Effector CD4-positive, alpha-beta T cell (primary cell): ENCODE measurements around the gene REV3L.
A peak's percentile ranks its signal among the peaks of the same experiment; 100 is the strongest.
"Not testable (repeated sequence)": the region's sequence is repeated elsewhere in the genome, so short reads cannot be mapped to it uniquely, and the experiment has no call there.

Experiments
- DNase-seq: peaks from one replicate; pipeline ENCODE4 v3.0.0-alpha.2; 2020

The REV3L gene

GRCh38 chr6:111494951-111495635 is 12.1 kb upstream of the REV3L start:
- no peak for DNase-seq

GRCh38 chr6:111492499-111492898 is 9.5 kb upstream of the REV3L start:
- no peak for DNase-seq

DNA sequence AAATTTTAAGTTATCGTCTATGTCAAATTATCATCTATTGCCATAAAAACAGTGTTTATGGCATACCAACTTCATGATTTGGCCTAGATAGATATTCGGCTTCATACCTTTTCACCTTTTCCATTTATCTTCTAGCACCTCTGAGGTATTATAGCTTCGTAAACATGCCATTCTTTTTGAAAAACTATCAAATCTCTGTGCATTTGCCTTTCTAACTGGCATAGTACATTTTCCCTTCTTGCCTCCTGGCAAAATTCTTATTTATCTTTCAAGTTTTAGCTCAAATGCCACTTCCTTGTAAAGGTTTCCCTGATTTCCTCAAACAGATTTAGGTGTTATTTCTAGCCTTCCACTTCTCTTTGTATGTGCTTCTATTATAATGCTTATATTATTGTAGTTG is 7.0 kb upstream of the REV3L start:
- no peak for DNase-seq

DNA sequence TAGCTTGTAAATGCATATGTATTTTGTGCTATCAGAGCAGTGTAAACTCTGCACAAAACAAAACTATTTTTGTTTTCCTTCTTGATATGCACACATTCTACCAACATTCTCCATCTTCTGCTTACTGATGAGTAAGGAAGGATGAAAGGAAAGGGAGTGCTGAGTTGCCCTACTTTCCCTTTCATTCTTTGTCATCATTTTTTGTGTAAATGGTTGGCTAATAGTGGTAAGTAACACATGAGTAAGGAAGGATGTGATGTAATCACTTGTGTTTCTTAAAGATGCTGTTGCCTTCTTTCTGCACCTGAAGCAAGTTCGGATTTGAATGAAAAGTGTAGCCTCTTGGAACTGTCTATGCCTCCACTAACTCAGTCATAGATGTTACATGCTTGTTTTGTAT is 4.6 kb upstream of the REV3L start:
- DNase-seq: no peak

DNA sequence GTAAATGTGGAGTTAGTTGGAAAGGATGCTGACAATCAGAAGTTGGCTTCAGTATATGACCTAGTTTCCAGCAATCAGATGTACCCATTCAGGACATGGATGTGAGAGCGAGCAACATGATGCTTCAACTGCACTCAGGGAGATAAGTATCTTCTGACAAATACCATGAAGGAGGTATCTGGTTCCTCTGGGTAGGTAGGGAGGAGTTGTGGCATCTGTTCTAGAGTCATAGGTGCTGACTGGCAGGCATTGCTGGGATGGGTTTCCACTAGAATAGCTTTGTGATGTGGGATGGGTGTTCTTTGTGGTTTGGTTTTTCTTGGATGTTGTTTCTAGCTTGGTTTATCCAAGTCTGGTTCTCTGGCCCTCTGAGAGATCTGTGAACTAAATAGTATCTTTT is 3.9 kb upstream of the REV3L start:
- DNase-seq: no peak

- no peak for DNase-seq
Observed at GRCh38 chr6:111486475-111486874, 3.5 kb upstream of the REV3L start.

GRCh38 chr6:111485342-111485741 is 2.3 kb upstream of the REV3L start:
- DNase-seq: no peak

- no peak for DNase-seq
Observed at GRCh38 chr6:111484633-111484930, 1.6 kb upstream of the REV3L start.

GRCh38 chr6:111483736-111484632 is 966 bp upstream of the REV3L start:
- peak; percentile 66 for DNase-seq

- peak; percentile 38 for DNase-seq
Observed at GRCh38 chr6:111482188-111482958, 645 bp downstream of the REV3L start.

- no peak for DNase-seq
Observed at GRCh38 chr6:111481836-111482187, 1.2 kb downstream of the REV3L start.

GRCh38 chr6:111480988-111481822 is 1.8 kb downstream of the REV3L start:
- DNase-seq: no peak

DNA sequence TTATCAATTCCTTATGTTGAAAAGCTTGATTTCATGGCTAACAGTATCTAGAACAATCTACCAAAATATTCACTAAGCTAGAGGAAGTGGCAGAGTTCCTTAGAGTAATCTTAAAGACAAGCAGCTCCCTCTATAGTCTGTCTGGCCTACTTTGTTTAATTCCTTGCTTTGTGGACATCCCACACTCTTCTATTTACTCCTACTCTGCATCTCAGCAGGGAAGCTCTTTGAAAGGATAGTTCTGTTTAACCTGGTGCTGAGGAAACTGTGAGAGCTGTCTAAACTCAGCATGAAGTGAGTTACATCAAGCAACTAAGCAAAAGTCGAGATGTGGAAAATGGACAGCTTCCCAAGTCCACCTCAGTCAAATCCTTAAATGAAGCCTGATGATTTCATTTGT is 4.3 kb downstream of the REV3L start:
- no peak for DNase-seq

DNA sequence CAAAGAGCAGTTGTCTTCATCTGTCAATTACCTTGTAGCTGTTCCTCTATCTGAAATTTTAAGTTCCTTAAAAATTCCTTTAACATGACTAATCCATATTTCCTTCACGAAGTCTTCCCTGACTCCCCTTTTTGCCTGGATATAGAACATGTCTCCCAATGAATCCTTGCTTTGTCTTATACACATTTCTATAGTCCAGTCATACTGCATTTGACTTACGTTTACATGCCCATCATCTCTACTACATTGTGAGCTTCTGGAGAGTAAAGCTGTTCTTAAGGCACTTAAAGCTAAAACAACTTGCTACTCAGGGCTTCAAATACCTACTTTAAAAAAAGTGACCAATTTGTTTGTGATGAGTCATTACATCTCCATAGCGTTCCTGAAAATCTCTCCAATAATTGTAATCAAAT is 4.9 kb downstream of the REV3L start:
- no peak for DNase-seq

GRCh38 chr6:111477481-111477938 is 5.5 kb downstream of the REV3L start:
- DNase-seq: no peak

- DNase-seq: not testable (repeated sequence)
Observed at GRCh38 chr6:111476061-111476460, 7.0 kb downstream of the REV3L start.

DNA sequence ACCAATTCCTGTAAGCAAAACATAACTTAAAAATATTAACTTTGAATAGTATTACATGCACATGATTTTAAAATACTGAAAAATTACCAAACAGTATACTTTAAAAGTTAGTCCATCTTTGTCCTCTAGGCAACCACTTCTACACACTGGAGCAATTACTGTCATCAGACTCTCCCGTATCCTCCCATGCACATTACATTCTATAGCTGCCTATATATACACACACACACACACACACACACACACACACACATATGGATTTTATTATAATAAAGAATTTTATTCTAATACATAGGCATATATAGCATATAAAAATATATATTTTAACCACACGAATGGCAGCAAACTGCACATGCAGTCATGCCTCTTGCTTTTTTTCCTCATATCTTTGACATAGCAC is 8.2 kb downstream of the REV3L start:
- no peak for DNase-seq

DNA sequence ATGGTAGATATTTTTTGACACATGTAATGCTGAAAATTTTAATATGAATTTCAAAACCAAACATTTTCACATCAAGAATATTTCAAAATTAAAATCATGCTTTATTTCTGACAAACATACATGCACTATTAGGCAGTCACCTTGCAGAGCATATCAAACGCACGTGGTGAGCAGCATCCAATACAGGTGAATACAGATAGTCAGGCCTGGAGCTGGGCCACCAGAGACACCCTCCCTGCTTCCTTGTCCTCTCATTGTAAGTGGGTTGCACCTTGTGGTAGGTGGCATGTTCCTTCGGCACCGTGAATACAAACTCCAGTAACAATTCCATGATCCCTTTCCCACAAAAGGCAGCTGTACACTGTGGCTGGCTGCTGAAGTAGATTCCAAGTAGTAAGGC is 8.9 kb downstream of the REV3L start:
- DNase-seq: no peak

GRCh38 chr6:111472933-111473435 is 10.0 kb downstream of the REV3L start:
- DNase-seq: no peak

- no peak for DNase-seq
Observed at GRCh38 chr6:111471958-111472357, 11.1 kb downstream of the REV3L start.

DNA sequence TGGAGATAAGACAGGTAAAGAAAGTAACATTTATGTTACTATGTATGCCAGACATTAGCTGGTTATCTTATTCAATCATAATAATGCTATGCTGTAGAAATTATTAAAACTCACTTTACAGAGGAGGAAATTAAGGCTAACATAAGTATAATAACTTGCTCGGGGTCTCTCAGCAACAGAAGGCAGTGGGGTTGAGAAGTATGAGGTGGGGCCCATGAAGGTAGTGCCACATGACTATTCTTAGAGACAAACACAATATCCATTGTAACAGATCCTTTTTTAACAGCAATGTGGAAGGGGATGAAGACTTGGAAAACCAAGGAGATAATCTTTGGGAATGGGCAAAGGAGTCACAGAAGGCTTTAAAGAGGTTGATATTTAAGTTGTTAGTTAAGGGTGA is 11.5 kb downstream of the REV3L start:
- no peak for DNase-seq

GRCh38 chr6:111470991-111471390 is 12.0 kb downstream of the REV3L start:
- no peak for DNase-seq

- no peak for DNase-seq
Observed at GRCh38 chr6:111469543-111469942, 13.5 kb downstream of the REV3L start.
